ENCODE results near the gene PRUNE2. TPM values are rescaled to one million over a fixed set of nuclear protein-coding genes. Genes with fewer than 3 reads are reported as not detected.

The PRUNE2 gene
- total RNA-seq, 2 experiments from 2014 or later: 0.38 to 0.72 TPM

DNA sequence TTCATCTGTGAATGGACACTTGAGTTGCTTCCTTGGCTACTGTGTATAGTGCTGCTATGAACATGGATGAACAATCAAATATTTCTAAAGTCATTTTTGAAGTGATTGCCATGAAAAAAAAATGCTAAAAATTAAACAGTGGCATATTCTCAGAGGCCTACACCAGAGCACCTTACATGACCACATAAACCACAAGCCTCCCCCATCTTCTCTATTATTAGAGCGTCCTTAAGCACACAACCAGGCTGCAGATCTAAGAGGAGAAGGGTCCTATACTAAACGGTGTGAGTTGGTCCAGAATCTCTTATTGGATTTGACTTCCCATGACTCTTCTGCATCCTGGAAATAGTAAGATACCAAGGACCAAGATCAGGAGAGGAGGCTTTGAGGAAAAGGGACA lies 107.4 kb downstream of the PRUNE2 start:
- DNase-seq (no peak), ATAC-seq (no peak)
- POLR2A ChIA-PET: no interaction called here
- Mint-ChIP-seq H3K4me3 (no peak overlapping the region), H3K9me3 (no peaks in the 10 kb centered on the region), H3K4me1 (ENCODE audit: low read depth) (no peaks in the 10 kb centered on the region), H3K36me3 (ENCODE audit: low read depth) (no peaks in the 10 kb centered on the region), H3K27me3 (peaks cover 9% of the 10 kb centered on the region), H3K27ac (no peak overlapping the region)
- CTCF ChIA-PET: no interaction called here
- no peak for TF ChIP-seq CTCF (IDR thresholded peaks at IDR 0.05)
- intact Hi-C loops (cut with micrococcal nuclease): no loop called here

- no peaks in the 10 kb centered on the region for H3K36me3 Mint-ChIP-seq (ENCODE audit: low read depth)
- no peak overlapping the region for H3K27ac Mint-ChIP-seq
- H3K4me1 Mint-ChIP-seq (ENCODE audit: low read depth): no peaks in the 10 kb centered on the region
- no peak overlapping the region for H3K4me3 Mint-ChIP-seq
- no peak for DNase-seq
- TF ChIP-seq CTCF (IDR thresholded peaks at IDR 0.05): no peak
- POLR2A ChIA-PET: no interaction called here
- CTCF ChIA-PET: no interaction called here
- no peaks in the 10 kb centered on the region for H3K9me3 Mint-ChIP-seq
- peaks cover 6% of the 10 kb centered on the region for H3K27me3 Mint-ChIP-seq
- intact Hi-C loops (cut with micrococcal nuclease): no loop called here
- no peak for ATAC-seq
Observed at GRCh38 chr9:76796296-76796695, 109.6 kb downstream of the PRUNE2 start.

DNA sequence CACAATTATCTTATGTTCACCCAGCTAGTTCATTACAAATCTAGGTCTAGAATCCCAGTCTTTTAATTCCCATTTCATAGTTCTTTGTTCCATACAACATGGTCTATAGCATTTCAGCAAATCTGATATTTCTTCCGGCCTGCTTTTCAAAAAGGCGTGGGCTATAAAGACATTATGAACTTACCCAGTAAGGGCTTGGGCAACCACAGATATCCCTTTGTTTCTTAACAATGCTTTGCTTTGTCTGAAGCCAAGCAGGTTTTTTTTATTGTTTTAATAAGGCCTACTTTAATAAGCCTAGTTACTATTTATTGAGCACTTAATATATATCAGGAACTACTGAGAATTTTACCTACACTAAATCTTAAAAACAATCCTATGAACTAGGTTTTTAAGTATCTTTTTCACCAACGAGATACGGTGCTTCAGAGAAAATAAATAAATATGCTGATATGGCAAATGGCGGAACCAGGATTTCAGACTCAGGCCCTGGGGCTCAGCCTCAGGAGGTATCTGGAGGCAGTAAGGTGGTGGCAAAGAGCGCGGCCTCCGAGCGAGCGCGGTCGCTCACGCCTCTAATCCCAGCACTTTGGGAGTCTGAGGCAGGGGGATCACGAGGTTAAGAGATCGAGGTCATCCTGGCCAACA lies 112.0 kb downstream of the PRUNE2 start:
- Mint-ChIP-seq H3K4me3 (no peak overlapping the region), H3K27me3 (peaks cover 3% of the 10 kb centered on the region), H3K9me3 (no peaks in the 10 kb centered on the region), H3K36me3 (ENCODE audit: low read depth) (no peaks in the 10 kb centered on the region), H3K27ac (no peak overlapping the region), H3K4me1 (ENCODE audit: low read depth) (no peaks in the 10 kb centered on the region)
- no peak for TF ChIP-seq CTCF (IDR thresholded peaks at IDR 0.05)
- ATAC-seq (no peak), DNase-seq (no peak)
- intact Hi-C loops (cut with micrococcal nuclease): no loop called here
- CTCF ChIA-PET: no interaction called here
- POLR2A ChIA-PET: interaction anchor here (0.9 kb wide), 1 partner anchor 16 kb away, joined by 3 read pairs; no protein-coding TSS in a partner anchor

DNA sequence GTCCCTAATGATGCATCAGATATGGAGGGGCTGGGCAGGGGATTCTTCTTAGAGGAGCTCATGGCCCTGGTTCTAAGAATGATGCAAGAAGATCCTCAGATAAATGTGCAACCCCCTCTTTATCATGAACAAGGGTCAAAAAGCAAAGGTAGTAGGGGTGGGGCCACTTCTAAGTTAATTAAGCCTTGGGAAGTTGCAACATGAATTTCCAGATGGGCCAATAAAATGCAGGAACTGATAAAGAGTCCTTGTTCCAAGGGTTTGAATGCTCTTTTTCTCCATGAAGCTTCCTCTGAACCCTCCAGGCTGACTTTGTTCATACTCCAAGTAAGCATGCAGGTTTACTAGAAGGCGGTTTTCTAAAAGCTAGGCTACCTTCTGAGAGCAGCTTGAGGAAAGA lies 116.1 kb downstream of the PRUNE2 start:
- intact Hi-C loops (cut with micrococcal nuclease): no loop called here
- POLR2A ChIA-PET: interaction anchor here (0.6 kb wide), 1 partner anchor 30 kb away, joined by 3 read pairs; no protein-coding TSS in a partner anchor
- CTCF ChIA-PET: no interaction called here
- Mint-ChIP-seq H3K4me3 (no peak overlapping the region), H3K27ac (no peak overlapping the region), H3K4me1 (ENCODE audit: low read depth) (no peaks in the 10 kb centered on the region), H3K36me3 (ENCODE audit: low read depth) (no peaks in the 10 kb centered on the region), H3K9me3 (no peaks in the 10 kb centered on the region), H3K27me3 (peaks cover 9% of the 10 kb centered on the region)
- DNase-seq (no peak), ATAC-seq (no peak)
- no peak for TF ChIP-seq CTCF (IDR thresholded peaks at IDR 0.05)

- no peak for TF ChIP-seq CTCF (IDR thresholded peaks at IDR 0.05)
- Mint-ChIP-seq H3K36me3 (ENCODE audit: low read depth) (no peaks in the 10 kb centered on the region), H3K4me3 (no peak overlapping the region), H3K27me3 (peaks cover 13% of the 10 kb centered on the region), H3K9me3 (no peaks in the 10 kb centered on the region), H3K27ac (no peak overlapping the region), H3K4me1 (ENCODE audit: low read depth) (no peaks in the 10 kb centered on the region)
- intact Hi-C loops (cut with micrococcal nuclease): no loop called here
- DNase-seq (no peak), ATAC-seq (no peak)
- CTCF ChIA-PET: no interaction called here
- POLR2A ChIA-PET: no interaction called here
Observed at GRCh38 chr9:76787677-76788076, 118.2 kb downstream of the PRUNE2 start.

All from activated CD8-positive, alpha-beta T cell treated with anti-CD3 and anti-CD28 coated beads for 36 hours (primary cell).